ENCODE measurements around the gene NKG7.

The NKG7 gene

DNA sequence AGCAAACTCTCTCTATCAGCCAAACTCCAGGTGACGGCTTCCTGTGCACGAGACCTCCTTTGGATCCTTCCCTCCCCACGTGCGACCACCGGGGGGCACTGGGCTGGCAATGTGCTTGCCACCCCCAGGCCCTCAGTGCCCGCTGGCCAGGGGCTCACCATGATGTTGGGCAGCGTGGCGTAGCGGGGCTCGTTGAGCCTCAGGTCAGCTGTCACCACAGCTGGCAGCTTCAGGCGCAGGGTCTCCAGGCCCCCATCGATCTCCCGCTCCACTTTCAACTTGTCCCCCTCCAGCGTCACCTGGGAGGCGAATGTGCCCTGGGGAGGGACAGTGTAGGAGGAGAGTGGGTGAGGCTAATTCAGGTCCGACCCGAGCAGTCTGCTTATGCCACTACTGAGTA lies 25.7 kb downstream of the NKG7 start:
- no peak for TF ChIP-seq JUND (IDR thresholded peaks at IDR 0.05; ENCODE audit: low read depth)
- no peak for DNase-seq (ENCODE audit: low read depth in 1 of 2, low spot score in 1 of 2)
- in situ Hi-C loops (cut with HindIII; ENCODE audit: low pct_unique_long_range_greater_than_20kb, low sequenced_read_pairs): no loop called here

DNA sequence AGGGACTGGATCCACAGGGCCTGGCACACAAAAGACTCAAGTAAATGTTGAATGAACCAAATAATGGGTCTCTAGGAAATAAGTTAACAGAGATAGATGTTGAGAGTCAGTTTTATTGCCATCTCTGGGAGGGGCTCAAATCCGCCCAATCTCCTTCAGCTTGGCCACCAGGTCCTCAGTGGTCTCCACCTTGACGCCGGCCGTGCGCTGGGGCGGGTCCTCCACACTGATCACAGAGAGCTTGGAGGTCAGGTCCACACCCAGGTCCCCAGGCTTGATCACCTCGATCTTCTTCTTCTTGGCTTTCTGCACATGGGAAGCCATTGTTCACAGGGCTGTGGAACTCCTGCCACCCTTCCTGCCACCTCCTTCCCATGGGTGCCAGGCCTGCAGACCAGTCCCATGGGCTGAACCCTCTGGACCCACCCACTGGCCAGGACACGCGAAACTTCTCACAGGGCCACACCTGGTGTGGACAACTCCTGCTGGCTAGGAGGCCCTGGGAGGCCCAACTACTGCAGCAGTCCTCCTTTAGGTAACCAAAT lies 27.3 kb downstream of the NKG7 start:
- in situ Hi-C loops (cut with HindIII; ENCODE audit: low pct_unique_long_range_greater_than_20kb, low sequenced_read_pairs): no loop called here
- DNase-seq (ENCODE audit: low read depth in 1 of 2, low spot score in 1 of 2): no peak
- TF ChIP-seq JUND (IDR thresholded peaks at IDR 0.05; ENCODE audit: low read depth): no peak

DNA sequence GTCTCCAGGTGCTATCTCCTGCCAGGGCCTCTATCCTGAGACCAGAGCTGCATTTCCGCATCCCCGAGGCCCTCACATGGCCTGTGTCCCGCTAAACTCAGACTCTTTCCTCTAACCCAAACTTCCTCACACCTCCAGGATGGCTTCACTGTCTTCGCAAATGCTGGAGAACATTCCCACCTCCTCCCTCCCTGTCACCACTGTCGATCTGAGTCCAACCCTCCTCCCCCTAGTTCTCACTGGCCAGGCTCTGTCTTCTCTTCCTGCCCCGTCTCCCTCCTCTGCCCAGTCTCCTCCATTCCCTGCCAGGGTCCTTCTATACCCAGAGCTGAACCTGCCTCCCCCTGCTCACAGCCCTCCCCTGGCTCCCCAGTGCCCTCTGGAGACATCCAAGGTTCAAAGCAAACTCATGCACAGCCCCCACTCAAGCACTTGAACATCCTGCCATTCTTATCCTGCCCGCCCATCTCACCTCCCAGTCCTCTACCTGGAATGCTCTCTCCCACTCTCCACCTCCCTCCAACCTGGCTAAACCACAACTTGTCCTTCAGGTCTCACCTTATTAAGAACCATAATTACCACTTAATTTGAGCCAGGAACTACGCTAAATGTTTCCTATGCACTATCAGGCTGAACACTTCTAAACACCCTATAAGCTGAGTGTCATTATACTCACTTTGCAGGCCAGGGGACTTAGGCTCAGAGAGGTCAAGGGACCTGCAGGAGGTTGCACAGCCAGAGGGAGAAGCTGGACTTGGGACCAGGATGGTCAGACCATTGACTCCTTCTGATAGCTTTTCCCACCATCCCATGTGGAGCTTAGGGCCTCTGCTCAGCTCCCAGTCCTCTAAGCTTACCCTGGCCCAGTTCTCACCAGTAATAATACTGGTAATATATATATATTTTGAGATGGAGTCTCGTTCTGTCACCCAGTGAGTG lies 29.6 kb downstream of the NKG7 start:
- in situ Hi-C loops (cut with HindIII; ENCODE audit: low pct_unique_long_range_greater_than_20kb, low sequenced_read_pairs): no loop called here
- TF ChIP-seq JUND (IDR thresholded peaks at IDR 0.05; ENCODE audit: low read depth): no peak
- DNase-seq (ENCODE audit: low read depth in 1 of 2, low spot score in 1 of 2): peak in 1 of 2 experiments; percentile 68

DNA sequence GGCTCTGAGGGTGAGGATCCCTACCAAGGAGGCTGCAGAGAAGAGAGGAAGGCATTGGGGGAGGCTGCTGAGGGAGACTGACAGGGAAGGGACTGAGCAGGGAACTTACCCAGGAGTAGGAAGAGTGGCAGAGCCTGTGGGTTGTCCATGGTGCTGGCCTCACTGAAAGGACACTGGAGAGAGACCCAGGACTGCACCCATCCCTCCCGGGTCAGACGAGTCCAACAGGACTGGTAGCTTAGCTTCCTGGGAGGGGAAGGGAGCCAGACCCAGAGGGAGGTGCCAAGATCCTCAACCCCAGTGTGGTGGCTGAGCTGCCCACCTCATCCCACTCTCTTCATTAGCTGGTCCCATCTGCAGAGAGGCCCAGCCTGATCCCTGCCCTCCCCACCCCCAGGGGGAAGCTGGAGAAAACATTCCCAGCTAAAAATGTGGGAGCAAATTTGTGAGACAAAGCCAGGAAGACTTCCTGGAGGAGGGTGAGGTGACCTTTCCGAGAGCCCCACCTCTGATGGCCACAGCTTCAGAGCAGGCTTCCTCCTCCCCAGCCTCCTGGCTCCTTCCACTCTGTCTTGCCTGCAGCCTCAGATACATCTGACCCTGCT lies 30.4 kb downstream of the NKG7 start, which contains the start of gene VSIG10L:
Gene VSIG10L (minus strand): TSS at position 164 of the 605 bp plus-strand sequence. CDS start 15 bp downstream, at position 149.
- DNase-seq (ENCODE audit: low read depth in 1 of 2, low spot score in 1 of 2): peak; percentile 39 to 86
- TF ChIP-seq JUND (IDR thresholded peaks at IDR 0.05; ENCODE audit: low read depth): no peak
- in situ Hi-C loops (cut with HindIII; ENCODE audit: low pct_unique_long_range_greater_than_20kb, low sequenced_read_pairs): no loop called here

DNA sequence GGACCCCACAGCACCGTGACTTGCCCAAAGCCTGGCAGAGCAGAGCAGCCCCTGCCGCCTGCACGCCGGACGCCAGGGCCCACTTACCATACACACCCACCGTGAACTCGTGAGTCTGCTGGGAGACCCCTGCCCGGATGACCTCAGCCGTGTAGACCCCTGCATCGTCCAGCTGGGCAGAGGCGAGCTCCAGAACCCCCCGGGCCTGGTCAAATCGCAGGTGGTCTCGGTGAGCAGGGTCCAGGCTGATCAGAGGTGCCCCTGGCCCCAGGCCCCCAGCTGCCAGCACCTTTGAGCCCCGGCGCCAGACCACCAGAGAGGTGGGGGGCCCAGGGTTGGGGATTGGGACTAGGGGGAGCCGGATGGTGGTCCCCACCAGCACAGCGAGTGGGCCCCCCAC lies 31.4 kb downstream of the NKG7 start:
- in situ Hi-C loops (cut with HindIII; ENCODE audit: low pct_unique_long_range_greater_than_20kb, low sequenced_read_pairs): no loop called here

DNA sequence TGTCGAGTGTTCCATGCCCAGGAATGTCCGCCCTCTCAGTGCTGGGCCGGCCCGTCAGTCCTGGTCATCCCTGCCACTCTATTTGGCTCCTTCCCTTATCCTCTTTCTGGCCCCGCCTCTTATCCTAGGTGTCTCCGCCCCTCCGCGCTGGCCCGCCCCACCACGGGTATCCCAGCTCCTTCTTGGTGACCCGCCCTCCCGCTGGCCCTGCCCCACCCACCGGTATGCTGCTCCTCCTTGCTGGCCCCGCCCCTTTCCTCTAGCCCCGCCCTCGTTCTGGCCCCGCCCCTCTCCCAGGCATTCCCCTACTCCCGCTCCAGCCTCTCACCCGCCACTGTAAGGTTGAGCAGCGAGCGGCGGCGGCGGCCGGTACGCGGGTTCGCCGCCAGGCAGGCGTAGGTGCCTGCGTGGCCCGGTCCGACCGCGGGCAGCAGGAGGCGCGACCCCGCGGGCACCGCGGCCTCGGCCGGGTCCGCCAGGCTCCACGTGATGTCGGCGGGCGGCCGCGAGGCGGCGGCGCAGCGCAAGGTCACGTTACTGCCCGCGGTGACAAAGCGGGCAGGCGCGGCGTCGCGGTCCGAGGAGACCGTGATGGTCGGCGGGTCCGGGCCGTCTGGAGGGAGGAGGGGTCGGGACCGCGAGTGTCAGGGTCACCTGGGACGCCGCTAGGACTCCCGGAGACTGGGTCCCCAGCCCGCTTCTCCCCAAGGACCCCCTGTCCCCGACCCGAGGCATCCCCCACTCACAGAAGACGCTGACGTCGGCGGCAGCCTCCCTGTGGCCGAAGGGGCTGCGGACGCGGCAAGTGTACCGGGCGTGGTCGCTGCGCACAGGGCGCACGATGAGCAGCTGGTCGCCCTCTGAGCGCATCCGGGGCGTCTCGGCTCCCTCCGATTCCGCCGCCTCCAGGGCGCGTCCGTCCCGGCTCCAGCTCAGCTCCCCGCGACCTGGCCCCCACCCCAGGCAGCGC lies 32.5 kb downstream of the NKG7 start:
- TF ChIP-seq JUND (IDR thresholded peaks at IDR 0.05; ENCODE audit: low read depth): no peak
- in situ Hi-C loops (cut with HindIII; ENCODE audit: low pct_unique_long_range_greater_than_20kb, low sequenced_read_pairs): no loop called here
- DNase-seq (ENCODE audit: low read depth in 1 of 2, low spot score in 1 of 2): peak; percentile 92 to 97

More for the DNA sequence above, 31.4 kb downstream of the NKG7 start:
- DNase-seq (ENCODE audit: low read depth in 1 of 2, low spot score in 1 of 2): no peak
- TF ChIP-seq JUND (IDR thresholded peaks at IDR 0.05; ENCODE audit: low read depth): no peak

DNA sequence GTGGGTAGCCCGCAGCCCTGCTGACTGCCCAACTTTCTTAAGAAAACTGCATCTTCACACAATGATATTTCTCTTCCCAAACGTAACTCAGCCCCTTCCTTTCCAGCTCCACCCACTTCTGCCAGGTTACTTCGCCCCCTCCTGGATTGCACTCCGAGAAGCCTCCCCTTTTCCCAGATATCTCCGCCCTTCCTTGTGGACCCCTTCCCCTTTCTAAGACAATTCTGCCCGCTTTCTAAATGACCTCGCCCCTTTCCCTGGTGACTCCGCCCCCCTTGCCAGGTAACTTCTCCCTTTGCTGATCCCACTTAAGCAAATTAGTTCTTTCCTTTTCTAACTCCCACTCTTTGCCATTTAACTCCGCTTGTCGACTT lies 33.2 kb downstream of the NKG7 start:
- in situ Hi-C loops (cut with HindIII; ENCODE audit: low pct_unique_long_range_greater_than_20kb, low sequenced_read_pairs): no loop called here
- DNase-seq (ENCODE audit: low read depth in 1 of 2, low spot score in 1 of 2): no peak
- TF ChIP-seq JUND (IDR thresholded peaks at IDR 0.05; ENCODE audit: low read depth): no peak

DNA sequence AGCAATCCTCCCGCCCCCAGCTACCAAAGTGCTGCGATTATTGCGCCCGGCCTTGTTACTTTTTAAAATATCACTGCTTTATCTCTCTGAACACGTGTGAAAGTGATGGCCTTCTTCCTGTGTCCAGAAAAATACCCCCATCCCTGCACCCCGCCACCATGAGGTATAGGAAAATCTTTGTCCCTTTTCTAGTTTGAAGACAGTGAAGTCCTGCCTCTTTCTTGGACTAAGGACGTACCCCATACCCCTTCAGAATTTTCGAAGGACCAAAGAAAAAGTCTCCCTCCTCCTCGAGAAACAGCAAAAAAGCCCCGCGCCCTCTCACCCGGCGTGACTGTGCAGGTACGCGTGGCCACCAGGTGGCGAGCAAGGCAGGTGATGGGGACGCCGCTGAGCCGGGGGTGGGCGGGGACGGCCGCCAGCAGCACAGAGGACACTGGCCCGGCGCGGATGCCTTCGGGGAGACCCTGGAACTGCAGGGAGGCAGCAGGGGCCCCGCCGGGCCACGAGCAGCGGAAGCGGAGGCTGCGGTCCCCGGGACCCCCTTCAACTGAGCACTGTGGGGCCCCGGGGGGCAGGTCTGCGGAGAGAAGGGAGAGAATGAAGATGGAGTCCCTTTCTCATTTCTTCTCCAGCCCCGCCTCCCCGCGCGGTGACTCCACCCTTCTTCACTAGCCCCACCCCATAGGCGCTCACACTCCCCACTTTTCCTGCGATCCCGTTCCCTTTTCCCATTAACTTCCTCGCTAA lies 33.7 kb downstream of the NKG7 start:
- peak; percentile 76 to 83 for DNase-seq (ENCODE audit: low read depth in 1 of 2, low spot score in 1 of 2)
- in situ Hi-C loops (cut with HindIII; ENCODE audit: low pct_unique_long_range_greater_than_20kb, low sequenced_read_pairs): no loop called here
- no peak for TF ChIP-seq JUND (IDR thresholded peaks at IDR 0.05; ENCODE audit: low read depth)

DNA sequence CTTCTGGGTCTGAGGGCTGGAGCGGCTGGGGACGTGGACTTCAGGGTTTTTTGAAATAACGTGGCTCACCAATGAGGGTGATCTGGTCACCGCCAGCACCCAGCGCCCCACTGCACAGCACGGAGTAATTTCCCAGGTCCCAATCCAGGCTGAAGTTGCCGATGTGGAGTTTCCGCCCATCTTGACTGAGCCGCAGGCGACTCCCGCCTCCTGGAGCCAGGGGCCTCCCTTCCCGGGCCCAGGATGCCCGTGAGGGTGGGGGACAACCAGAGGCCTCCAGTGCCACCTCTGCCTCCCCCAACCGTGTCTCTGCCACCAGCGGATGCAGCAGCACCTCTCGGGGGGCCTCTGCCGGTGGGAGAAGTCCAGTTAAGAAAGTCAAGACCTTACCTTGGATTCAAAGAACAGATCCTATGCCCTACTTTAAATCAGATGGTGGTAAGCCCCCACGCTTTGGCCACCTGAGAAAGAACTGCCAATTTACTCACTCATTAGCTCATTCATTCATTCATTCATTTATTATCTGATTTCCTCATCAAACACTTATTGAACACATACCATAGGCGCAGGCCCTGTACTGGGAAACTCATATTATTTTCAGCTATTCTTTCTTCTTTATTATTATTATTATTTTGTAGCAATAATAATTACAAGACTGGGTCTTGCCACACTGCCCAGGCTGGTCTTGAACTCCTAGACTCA lies 34.4 kb downstream of the NKG7 start:
- in situ Hi-C loops (cut with HindIII; ENCODE audit: low pct_unique_long_range_greater_than_20kb, low sequenced_read_pairs): no loop called here
- DNase-seq (ENCODE audit: low read depth in 1 of 2, low spot score in 1 of 2): no peak
- no peak for TF ChIP-seq JUND (IDR thresholded peaks at IDR 0.05; ENCODE audit: low read depth)

DNA sequence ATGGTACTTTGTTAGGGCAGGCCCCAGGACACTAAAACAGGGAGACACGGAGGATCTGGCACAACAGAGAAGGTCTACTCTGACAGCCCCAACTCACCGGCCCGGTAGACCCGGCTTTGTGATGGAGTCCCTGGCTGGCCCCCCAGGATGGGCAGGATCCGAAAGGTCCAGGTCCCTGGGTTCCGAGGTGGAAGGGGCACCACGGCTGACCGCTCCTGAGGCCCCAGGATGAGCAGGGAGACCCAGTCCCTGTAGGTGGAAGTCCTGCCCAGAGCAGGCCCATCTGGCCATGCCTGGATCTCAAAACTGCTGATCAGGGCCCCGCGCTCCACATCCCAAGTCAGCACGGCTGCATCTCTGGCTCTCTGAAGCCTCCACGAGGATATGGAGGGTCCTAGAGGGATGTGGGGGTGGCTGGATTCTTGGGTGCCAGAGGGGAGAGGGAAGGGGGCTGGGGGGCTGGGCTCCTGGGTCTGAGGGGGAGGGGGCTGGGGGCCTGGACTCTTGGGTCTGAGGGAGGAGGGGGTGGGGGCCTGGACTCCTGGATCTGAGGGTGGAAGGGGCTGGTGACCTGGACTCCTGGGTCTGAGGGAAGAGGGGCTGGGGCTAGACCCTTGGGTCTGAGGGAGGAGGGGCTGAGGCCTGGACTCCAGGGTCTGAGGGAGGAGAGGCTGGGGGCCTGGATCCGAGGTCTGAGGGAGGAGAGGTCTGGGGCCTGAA lies 35.2 kb downstream of the NKG7 start:
- no peak for DNase-seq (ENCODE audit: low read depth in 1 of 2, low spot score in 1 of 2)
- in situ Hi-C loops (cut with HindIII; ENCODE audit: low pct_unique_long_range_greater_than_20kb, low sequenced_read_pairs): no loop called here
- no peak for TF ChIP-seq JUND (IDR thresholded peaks at IDR 0.05; ENCODE audit: low read depth)
